Activated CD8-positive, alpha-beta T cell treated with anti-CD3 and anti-CD28 coated beads, Interleukin-2, amount 10 ng/mL, durations not matched to agents 7 days and 5 days (primary cell): ENCODE measurements around the gene KRTAP10-8. TPM values are rescaled to one million over a fixed set of nuclear protein-coding genes. Genes with fewer than 3 reads are reported as not detected.
"Not testable (repeated sequence)": the region's sequence is repeated elsewhere in the genome, so short reads cannot be mapped to it uniquely, and the experiment has no call there.

Experiments
- ATAC-seq: fragments of 150-1000 bp; cut with Tn5 transposase; one replicate; pipeline ENCODE4 v1.10.0; 2021; ENCODE audit warnings: moderate library complexity
- CTCF ChIA-PET: fragments of 350-600 bp; sonication (Branson Sonifier 250); formaldehyde crosslinking; loops from one replicate; lab custom pipeline; 2021; ENCODE audit warnings: antibody characterized with exemption; lab: Charles Lee
- POLR2A ChIA-PET: fragments of 350-600 bp; sonication (Branson Sonifier 250); formaldehyde crosslinking; loops from one replicate; lab custom pipeline; 2021; ENCODE audit warnings: antibody characterized with exemption; lab: Charles Lee
- DNase-seq: peaks from one replicate; pipeline ENCODE4 v3.0.0-alpha.2; 2020
- H3K27ac Mint-ChIP-seq: one replicate; pipeline ENCODE4 v1.8.0; 2021; ENCODE audit warnings: mild to moderate bottlenecking, mixed read lengths
- H3K27me3 Mint-ChIP-seq: one replicate; pipeline ENCODE4 v1.8.0; 2021; ENCODE audit warnings: low read depth, mixed read lengths
- H3K36me3 Mint-ChIP-seq: one replicate; pipeline ENCODE4 v1.8.0; 2021; ENCODE audit warnings: low read depth, mixed read lengths
- H3K4me1 Mint-ChIP-seq: one replicate; pipeline ENCODE4 v1.8.0; 2021; ENCODE audit warnings: low read depth, mixed read lengths
- H3K4me3 Mint-ChIP-seq: one replicate; pipeline ENCODE4 v1.8.0; 2021; ENCODE audit warnings: mild to moderate bottlenecking, mixed read lengths
- H3K9me3 Mint-ChIP-seq: one replicate; pipeline ENCODE4 v1.8.0; 2022; ENCODE audit warnings: mixed read lengths; ENCODE audit not compliant: insufficient read depth
- total RNA-seq, 2 experiments: library from RNA; stranded (reverse); gene quantifications; one replicate each; pipeline ENCODE4 v1.2.3, GENCODE V29; 2021

KRTAP10-8 gene
- total RNA-seq, 2 experiments from 2014 or later, result not detected

GRCh38 chr21:44572959-44573583, 38.8 kb upstream of the KRTAP10-8 start:
- ATAC-seq (no peak), DNase-seq (peak; percentile 17)
- Mint-ChIP-seq H3K4me3 (no peak overlapping the region), H3K36me3 (no peaks in the 10 kb centered on the region), H3K9me3 (peaks cover 16% of the 10 kb centered on the region), H3K4me1 (no peaks in the 10 kb centered on the region), H3K27ac (no peak overlapping the region), H3K27me3 (peaks cover 2% of the 10 kb centered on the region)
- ChIA-PET POLR2A (no interaction called here), CTCF (no interaction called here)

DNA sequence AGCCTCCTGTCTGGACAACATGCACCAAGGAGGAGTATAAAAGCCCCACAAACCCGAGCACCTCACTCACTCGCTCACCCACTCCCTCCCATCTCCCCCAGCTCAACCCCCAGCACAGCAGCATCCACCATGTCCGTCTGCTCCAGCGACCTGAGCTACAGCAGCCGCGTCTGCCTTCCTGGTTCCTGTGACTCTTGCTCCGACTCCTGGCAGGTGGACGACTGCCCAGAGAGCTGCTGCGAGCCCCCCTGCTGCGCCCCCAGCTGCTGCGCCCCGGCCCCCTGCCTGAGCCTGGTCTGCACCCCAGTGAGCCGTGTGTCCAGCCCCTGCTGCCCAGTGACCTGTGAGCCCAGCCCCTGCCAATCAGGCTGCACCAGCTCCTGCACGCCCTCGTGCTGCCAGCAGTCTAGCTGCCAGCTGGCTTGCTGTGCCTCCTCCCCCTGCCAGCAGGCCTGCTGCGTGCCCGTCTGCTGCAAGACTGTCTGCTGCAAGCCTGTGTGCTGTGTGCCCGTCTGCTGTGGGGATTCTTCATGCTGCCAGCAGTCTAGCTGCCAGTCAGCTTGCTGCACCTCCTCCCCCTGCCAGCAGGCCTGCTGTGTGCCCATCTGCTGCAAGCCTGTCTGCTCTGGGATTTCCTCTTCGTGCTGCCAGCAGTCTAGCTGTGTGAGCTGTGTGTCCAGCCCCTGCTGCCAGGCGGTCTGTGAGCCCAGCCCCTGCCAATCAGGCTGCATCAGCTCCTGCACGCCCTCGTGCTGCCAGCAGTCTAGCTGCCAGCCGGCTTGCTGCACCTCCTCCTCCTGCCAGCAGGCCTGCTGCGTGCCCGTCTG, 38.0 kb upstream of the KRTAP10-8 start, which contains the start of gene KRTAP10-4:
Gene KRTAP10-4, plus strand, starts transcription at position 100 of the 827 bp plus-strand sequence. Its CDS starts 30 bp downstream, at position 130.
- DNase-seq, result peak; percentile 6
- H3K27me3 Mint-ChIP-seq, POLR2A ChIA-PET, ATAC-seq, H3K4me1 Mint-ChIP-seq, H3K4me3 Mint-ChIP-seq, H3K36me3 Mint-ChIP-seq, H3K27ac Mint-ChIP-seq: not testable (repeated sequence)
- CTCF ChIA-PET, result interaction anchor here (0.9 kb wide), 1 partner anchor 219 kb away, joined by 3 read pairs; no protein-coding TSS in a partner anchor
- peaks cover 20% of the 10 kb centered on the region for H3K9me3 Mint-ChIP-seq

- ChIA-PET POLR2A (no interaction called here), CTCF (interaction anchor here (0.9 kb wide), 1 partner anchor 219 kb away, joined by 3 read pairs; no protein-coding TSS in a partner anchor)
- H3K4me3 Mint-ChIP-seq, result no peak overlapping the region
- peaks cover 2% of the 10 kb centered on the region for H3K36me3 Mint-ChIP-seq
- DNase-seq, result no peak
- peaks cover 2% of the 10 kb centered on the region for H3K27me3 Mint-ChIP-seq
- H3K27ac Mint-ChIP-seq, result no peak overlapping the region
- no peak for ATAC-seq
- H3K4me1 Mint-ChIP-seq, result no peaks in the 10 kb centered on the region
- peaks cover 20% of the 10 kb centered on the region for H3K9me3 Mint-ChIP-seq
Measured at GRCh38 chr21:44574457-44575306, 37.2 kb upstream of the KRTAP10-8 start.

DNA sequence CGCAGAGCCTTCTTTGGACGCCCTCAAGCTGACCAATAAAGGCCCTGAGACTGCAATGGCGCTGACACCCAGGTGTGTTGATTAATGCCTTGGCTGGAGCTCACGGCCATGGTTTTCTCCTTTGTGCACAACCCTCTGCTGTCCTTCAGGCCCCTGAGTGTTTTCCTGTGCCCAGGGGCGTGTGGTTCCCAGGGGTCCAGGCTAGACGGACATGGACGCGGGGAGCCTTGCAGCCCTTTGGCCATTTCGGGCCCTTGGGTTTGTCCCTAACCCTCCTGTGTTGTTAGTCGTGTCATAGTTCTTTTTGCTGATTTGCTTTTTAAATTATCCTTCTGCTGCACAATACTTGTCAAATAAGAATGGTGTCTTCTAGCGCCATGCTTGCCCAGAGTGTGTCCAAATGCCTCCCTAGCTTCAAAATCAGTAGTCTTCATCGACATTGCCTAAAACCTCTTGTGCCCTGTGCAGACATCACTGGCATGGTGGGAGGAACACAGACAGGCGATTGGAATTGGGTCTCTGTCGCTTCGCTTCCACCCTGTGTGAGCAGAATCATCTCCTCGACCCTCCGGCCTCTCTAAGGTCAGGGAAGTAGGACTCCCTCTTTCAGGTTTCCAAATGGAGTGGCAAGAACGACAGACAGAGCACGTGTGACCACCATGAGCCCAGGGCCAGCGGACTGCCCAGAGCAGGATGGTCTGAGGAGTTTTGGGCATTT, 36.4 kb upstream of the KRTAP10-8 start:
- Mint-ChIP-seq H3K27me3 (peaks cover 2% of the 10 kb centered on the region), H3K36me3 (peaks cover 4% of the 10 kb centered on the region), H3K4me1 (no peaks in the 10 kb centered on the region), H3K27ac (no peak overlapping the region), H3K4me3 (no peak overlapping the region), H3K9me3 (peaks cover 20% of the 10 kb centered on the region)
- POLR2A ChIA-PET, result no interaction called here
- CTCF ChIA-PET, result no interaction called here
- DNase-seq (no peak), ATAC-seq (no peak)

GRCh38 chr21:44576025-44576420, 35.9 kb upstream of the KRTAP10-8 start:
- no peak for ATAC-seq
- H3K9me3 Mint-ChIP-seq, result peaks cover 22% of the 10 kb centered on the region
- ChIA-PET CTCF (no interaction called here), POLR2A (no interaction called here)
- DNase-seq, result no peak
- H3K27me3 Mint-ChIP-seq, result peaks cover 2% of the 10 kb centered on the region
- peaks cover 4% of the 10 kb centered on the region for H3K36me3 Mint-ChIP-seq
- no peaks in the 10 kb centered on the region for H3K4me1 Mint-ChIP-seq
- H3K27ac Mint-ChIP-seq, result no peak overlapping the region
- no peak overlapping the region for H3K4me3 Mint-ChIP-seq

GRCh38 chr21:44578371-44579055, 33.4 kb upstream of the KRTAP10-8 start:
- H3K27ac Mint-ChIP-seq, result no peak overlapping the region
- ChIA-PET POLR2A (no interaction called here), CTCF (no interaction called here)
- DNase-seq (no peak), ATAC-seq (no peak)
- H3K4me1 Mint-ChIP-seq, result no peaks in the 10 kb centered on the region
- peaks cover 37% of the 10 kb centered on the region for H3K9me3 Mint-ChIP-seq
- no peak overlapping the region for H3K4me3 Mint-ChIP-seq
- H3K27me3 Mint-ChIP-seq, result peaks cover 4% of the 10 kb centered on the region
- H3K36me3 Mint-ChIP-seq, result peaks cover 4% of the 10 kb centered on the region

GRCh38 chr21:44579056-44579832, 32.6 kb upstream of the KRTAP10-8 start:
- no peak overlapping the region for H3K27ac Mint-ChIP-seq
- peaks cover 4% of the 10 kb centered on the region for H3K36me3 Mint-ChIP-seq
- H3K9me3 Mint-ChIP-seq, result peaks cover 37% of the 10 kb centered on the region
- no peak for ATAC-seq
- H3K4me1 Mint-ChIP-seq, result peaks cover 3% of the 10 kb centered on the region
- ChIA-PET POLR2A (no interaction called here), CTCF (no interaction called here)
- no peak for DNase-seq
- H3K4me3 Mint-ChIP-seq, result no peak overlapping the region
- H3K27me3 Mint-ChIP-seq, result peaks cover 6% of the 10 kb centered on the region

- Mint-ChIP-seq H3K9me3 (peaks cover 37% of the 10 kb centered on the region), H3K4me1 (peaks cover 3% of the 10 kb centered on the region), H3K4me3 (no peak overlapping the region), H3K27me3 (peaks cover 4% of the 10 kb centered on the region), H3K36me3 (peaks cover 4% of the 10 kb centered on the region), H3K27ac (no peak overlapping the region)
- ChIA-PET CTCF (no interaction called here), POLR2A (no interaction called here)
- DNase-seq (no peak), ATAC-seq (no peak)
Measured at GRCh38 chr21:44579833-44580144, 32.1 kb upstream of the KRTAP10-8 start.

GRCh38 chr21:44580231-44580821, 31.6 kb upstream of the KRTAP10-8 start, which contains the start of gene KRTAP10-5:
KRTAP10-5 (minus strand) TSS chr21:44580604; CDS start chr21:44580578, 26 bp downstream.
- POLR2A ChIA-PET, ATAC-seq: not testable (repeated sequence)

DNA sequence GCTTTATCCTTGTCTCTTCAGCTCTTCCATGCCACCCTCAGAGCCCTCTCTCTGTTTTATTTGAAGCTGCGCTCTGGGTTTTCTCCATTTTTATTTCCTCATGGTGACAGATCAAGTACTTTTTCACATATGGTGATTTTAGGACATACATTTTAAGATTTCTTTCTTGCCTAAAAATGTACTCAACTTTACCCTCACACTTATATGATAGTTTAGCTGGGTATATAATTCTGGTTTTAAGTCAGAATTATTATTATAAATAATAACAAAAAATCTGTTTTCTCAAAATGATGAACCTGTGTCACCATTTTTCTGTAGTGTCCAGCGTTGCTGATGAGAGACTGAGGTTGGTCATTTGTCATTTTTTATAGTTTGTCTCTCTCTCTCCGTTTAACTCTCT, 30.7 kb upstream of the KRTAP10-8 start:
- Mint-ChIP-seq H3K4me1 (peaks cover 3% of the 10 kb centered on the region), H3K4me3 (no peak overlapping the region), H3K27me3 (peaks cover 11% of the 10 kb centered on the region), H3K9me3 (peaks cover 33% of the 10 kb centered on the region), H3K27ac (no peak overlapping the region), H3K36me3 (peaks cover 4% of the 10 kb centered on the region)
- ChIA-PET POLR2A (no interaction called here), CTCF (no interaction called here)
- no peak for DNase-seq
- no peak for ATAC-seq

More at GRCh38 chr21:44580231-44580821, 31.6 kb upstream of the KRTAP10-8 start, which contains the start of gene KRTAP10-5:
- DNase-seq, H3K27me3 Mint-ChIP-seq, H3K27ac Mint-ChIP-seq, H3K4me1 Mint-ChIP-seq, CTCF ChIA-PET, H3K4me3 Mint-ChIP-seq, H3K36me3 Mint-ChIP-seq: not testable (repeated sequence)
- peaks cover 35% of the 10 kb centered on the region for H3K9me3 Mint-ChIP-seq
